ENCODE measurements around the gene CDKAL1. TPM values are rescaled to one million over a fixed set of nuclear protein-coding genes. Genes with fewer than 3 reads are reported as not detected.

CDKAL1 gene
- total and polyA plus RNA-seq, 2 donors (not counting 3 experiments of a cell fraction or from before 2014, with no cell fraction given) = 6.1 to 20.5 TPM

DNA sequence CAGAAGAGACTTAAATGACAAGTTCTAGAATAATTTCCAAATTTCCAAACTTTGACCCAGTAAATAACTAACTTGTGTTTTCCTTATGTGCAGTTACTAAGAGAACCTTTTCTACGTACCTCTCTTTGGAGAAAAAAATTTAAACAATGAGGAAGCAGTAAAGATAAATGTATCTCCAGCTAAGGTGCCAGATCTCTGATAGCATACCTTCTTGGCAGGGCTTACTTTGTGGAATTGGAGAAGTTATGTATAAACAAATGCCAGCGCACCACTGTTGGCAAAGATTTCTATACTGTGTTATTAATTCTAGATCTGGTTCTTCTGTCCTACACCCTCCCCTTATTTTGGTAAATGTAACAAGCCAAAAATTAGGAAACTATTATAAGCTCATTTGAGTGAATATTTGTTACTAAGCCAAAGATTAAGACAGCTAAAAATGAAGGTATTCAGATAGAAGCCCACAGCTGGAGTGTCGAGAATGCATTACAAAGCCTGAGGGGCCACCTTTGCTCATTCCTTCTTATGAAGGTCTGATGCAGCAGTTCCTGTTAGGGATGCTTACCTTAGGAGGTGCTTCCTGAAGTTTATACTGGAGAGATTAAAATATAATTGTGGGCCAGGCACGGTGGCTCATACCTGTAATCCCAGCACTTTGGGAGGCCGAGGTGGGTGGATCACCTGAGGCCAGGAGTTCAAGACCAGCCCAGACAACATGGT is 686.2 kb downstream of the CDKAL1 start:
- H3K79me2 ChIP-seq (ENCODE audit: control insufficient read depth, insufficient read depth, low read length) = no peaks in the 10 kb centered on the region
- no peak for FAIRE-seq
- intact Hi-C loops (cut with micrococcal nuclease) = no loop called here

More for the DNA sequence above, 686.2 kb downstream of the CDKAL1 start:
- Histone ChIP-seq H4K20me1 (replicated peaks; ENCODE audit: control insufficient read depth, extremely low read depth, insufficient read depth, low read length) (no peaks in the 10 kb centered on the region), H3K4me1 (ENCODE audit: control insufficient read depth, extremely low read depth, insufficient read depth, low read length) (no peaks in the 10 kb centered on the region), H3K4me3 (replicated peaks in 1 of 3; ENCODE audit: insufficient read depth in 1 of 3, low read depth in 1 of 3, low read length in 3 of 3) (no peak overlapping the region), H3K27ac (ENCODE audit: insufficient read depth, low read depth, low read length) (no peak overlapping the region), H2AFZ (ENCODE audit: low read depth, low read length) (no peak overlapping the region), H3K36me3 (ENCODE audit: control insufficient read depth in 2 of 2, extremely low read depth in 1 of 2, insufficient read depth in 2 of 2, low read length in 2 of 2) (no peaks in the 10 kb centered on the region), H3K9me1 (replicated peaks; ENCODE audit: control insufficient read depth, extremely low read depth, insufficient read depth, low read length) (no peaks in the 10 kb centered on the region), H3K9me3 (replicated peaks; ENCODE audit: control insufficient read depth, insufficient read depth, low read length) (no peaks in the 10 kb centered on the region), H3K27me3 (ENCODE audit: control insufficient read depth in 2 of 2, insufficient read depth in 2 of 2, low read length in 2 of 2) (no peaks in the 10 kb centered on the region), H3K4me2 (ENCODE audit: insufficient read depth, low read length) (no peak overlapping the region), H3K9ac (replicated peaks; ENCODE audit: extremely low read depth, insufficient read depth, low read length) (no peak overlapping the region)
- no TSS peak for BruUV-seq (replicated peaks)
- POLR2A ChIA-PET = no interaction called here
- DNase-seq (ENCODE audit: low read depth, low spot score) = no peak
- CTCF ChIA-PET = no interaction called here
- dilution Hi-C loops (cut with MboI; ENCODE audit: extremely low pct_ligation_motif_present, low sequenced_read_pairs) = no loop called here
- TF ChIP-seq JUN (IDR thresholded peaks at IDR 0.05; ENCODE audit: borderline replicate concordance, insufficient read depth, insufficient read length, low read depth) (no peak), EZH2 (IDR thresholded peaks at IDR 0.05; ENCODE audit: borderline replicate concordance, low read depth, low read length, severe bottlenecking) (no peak), POLR2AphosphoS5 (IDR thresholded peaks at IDR 0.05; ENCODE audit: insufficient read depth, low read depth, low read length) (no peak), POLR2A (IDR thresholded peaks at IDR 0.05; ENCODE audit: low read depth, low read length) (no peak)
- TF ChIP-seq, protein P1, sequence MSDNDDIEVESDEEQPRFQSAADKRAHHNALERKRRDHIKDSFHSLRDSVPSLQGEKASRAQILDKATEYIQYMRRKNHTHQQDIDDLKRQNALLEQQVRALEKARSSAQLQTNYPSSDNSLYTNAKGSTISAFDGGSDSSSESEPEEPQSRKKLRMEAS (IDR thresholded peaks at IDR 0.05; ENCODE audit: insufficient read depth, insufficient read length) = no peak
- TF ChIP-seq, protein P2, sequence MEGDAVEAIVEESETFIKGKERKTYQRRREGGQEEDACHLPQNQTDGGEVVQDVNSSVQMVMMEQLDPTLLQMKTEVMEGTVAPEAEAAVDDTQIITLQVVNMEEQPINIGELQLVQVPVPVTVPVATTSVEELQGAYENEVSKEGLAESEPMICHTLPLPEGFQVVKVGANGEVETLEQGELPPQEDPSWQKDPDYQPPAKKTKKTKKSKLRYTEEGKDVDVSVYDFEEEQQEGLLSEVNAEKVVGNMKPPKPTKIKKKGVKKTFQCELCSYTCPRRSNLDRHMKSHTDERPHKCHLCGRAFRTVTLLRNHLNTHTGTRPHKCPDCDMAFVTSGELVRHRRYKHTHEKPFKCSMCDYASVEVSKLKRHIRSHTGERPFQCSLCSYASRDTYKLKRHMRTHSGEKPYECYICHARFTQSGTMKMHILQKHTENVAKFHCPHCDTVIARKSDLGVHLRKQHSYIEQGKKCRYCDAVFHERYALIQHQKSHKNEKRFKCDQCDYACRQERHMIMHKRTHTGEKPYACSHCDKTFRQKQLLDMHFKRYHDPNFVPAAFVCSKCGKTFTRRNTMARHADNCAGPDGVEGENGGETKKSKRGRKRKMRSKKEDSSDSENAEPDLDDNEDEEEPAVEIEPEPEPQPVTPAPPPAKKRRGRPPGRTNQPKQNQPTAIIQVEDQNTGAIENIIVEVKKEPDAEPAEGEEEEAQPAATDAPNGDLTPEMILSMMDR (IDR thresholded peaks at IDR 0.05; ENCODE audit: extremely low read depth in 1 of 2, insufficient read depth in 1 of 2, low read depth in 1 of 2, low read length in 2 of 2) = no peak
